Measurements from ENCODE around the gene PSMB3.
"Not testable (repeated sequence)": the region's sequence is repeated elsewhere in the genome, so short reads cannot be mapped to it uniquely, and the experiment has no call there.

PSMB3 gene

DNA sequence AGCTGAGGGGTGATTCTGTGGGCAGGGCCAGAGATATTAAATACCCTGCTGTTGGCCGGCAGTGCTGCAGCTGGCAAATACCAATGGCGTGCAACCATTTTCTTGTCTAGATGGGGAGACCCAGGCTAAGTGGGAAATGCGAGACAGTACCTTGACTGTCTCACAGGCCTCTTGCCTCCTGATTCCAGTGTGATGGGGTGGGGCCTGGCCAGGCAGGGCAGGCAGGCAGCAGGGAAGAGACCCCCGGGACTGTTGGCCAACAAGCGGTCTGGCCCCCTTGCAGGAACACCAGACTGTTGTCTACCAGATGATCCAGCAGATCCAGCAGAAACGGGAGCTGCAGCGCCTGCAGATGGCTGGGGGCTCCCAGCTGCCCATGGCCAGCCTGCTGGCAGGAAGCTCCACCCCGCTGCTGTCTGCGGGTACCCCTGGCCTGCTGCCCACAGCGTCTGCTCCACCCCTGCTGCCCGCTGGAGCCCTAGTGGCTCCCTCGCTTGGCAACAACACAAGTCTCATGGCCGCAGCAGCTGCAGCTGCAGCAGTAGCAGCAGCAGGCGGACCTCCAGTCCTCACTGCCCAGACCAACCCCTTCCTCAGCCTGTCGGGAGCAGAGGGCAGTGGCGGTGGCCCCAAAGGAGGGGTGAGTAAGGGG, 28.1 kb upstream of the PSMB3 start (continued):
- TF ChIP-seq PBX3 (CRISPR knock-in tag; IDR thresholded peaks at IDR 0.05) = no peak

DNA sequence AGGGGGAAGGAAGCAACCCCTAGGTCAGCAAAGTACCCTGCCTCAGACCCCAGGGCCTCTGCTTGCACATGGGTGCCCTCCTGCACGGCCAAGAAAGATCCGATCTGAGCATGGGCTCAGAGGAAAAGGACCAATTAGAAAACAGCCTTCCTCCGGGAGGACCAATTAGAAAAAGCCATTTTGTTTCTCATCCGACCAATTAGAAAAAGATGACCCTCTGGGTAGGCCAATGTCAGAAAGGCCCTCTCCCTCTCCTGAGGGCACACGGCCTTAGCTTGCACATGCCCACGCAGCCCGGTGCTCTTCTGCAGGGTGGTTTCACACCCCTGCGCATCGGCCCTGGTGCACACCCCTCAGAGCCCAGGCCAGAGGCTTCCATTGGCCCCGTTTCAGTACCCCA, 27.5 kb upstream of the PSMB3 start:
- TF ChIP-seq ZNF341 (tag by site-specific recombination; IDR thresholded peaks at IDR 0.05; ENCODE audit: low read depth) = 0 out of 2 replicates have a peak, but pooled peaks have one; percentile 19
- TF ChIP-seq PRDM1 (tag by site-specific recombination; IDR thresholded peaks at IDR 0.05) = no peak
- no peaks in the 10 kb centered on the region for H3K4me1 ChIP-seq (ENCODE audit: control insufficient read depth, insufficient read depth, low read length)
- ChIA-PET POLR2A (no interaction called here), CTCF (interaction anchor here (0.6 to 1.9 kb wide), 2 partner anchors 10 to 36 kb away, joined by 3 to 7 read pairs; no protein-coding TSS in a partner anchor)
- H3K36me3 ChIP-seq (ENCODE audit: control insufficient read depth in 2 of 2, insufficient read depth in 1 of 2, low read length in 2 of 2) = peaks cover 0 to 38% of the 10 kb centered on the region in 2 experiments; a peak in 2 of 3 replicates
- H3K4me3 ChIP-seq (ENCODE audit: low read depth, low read length) = no peak overlapping the region
- H3K27ac ChIP-seq (ENCODE audit: extremely low read depth, low read depth, low read length) = no peak overlapping the region
- H3K9me3 ChIP-seq (ENCODE audit: control insufficient read depth, insufficient read depth, low read depth, low read length) = no peaks in the 10 kb centered on the region

GRCh38 chr17:38726145-38726544, 26.4 kb upstream of the PSMB3 start:
- not testable (repeated sequence) for H3K27ac ChIP-seq (ENCODE audit: extremely low read depth, low read depth, low read length); H3K9me3 ChIP-seq (ENCODE audit: control insufficient read depth, insufficient read depth, low read depth, low read length); H3K4me3 ChIP-seq (ENCODE audit: low read depth, low read length); H3K4me1 ChIP-seq (ENCODE audit: control insufficient read depth, insufficient read depth, low read length)
- H3K36me3 ChIP-seq (ENCODE audit: control insufficient read depth in 2 of 2, insufficient read depth in 1 of 2, low read length in 2 of 2) = peaks cover 0 to 29% of the 10 kb centered on the region in 2 experiments; a peak in 2 of 3 replicates
- POLR2A ChIA-PET = interaction anchor here (1.5 to 3.5 kb wide), 2 partner anchors 8 to 9 kb away, joined by 3 to 23 read pairs; no protein-coding TSS in a partner anchor
- CTCF ChIA-PET = interaction anchor here (1.9 kb wide), 1 partner anchor 9 kb away, joined by 7 read pairs; no protein-coding TSS in a partner anchor
- TF ChIP-seq SP2 (tag by site-specific recombination; IDR thresholded peaks at IDR 0.05) (peak; percentile 4; the same call in 1 of the 2 replicates), SP7 (tag by site-specific recombination; IDR thresholded peaks at IDR 0.05) (0 out of 2 replicates have a peak, but pooled peaks have one; percentile 16), KLF17 (tag by site-specific recombination; IDR thresholded peaks at IDR 0.05) (peak; percentile 89), ZSCAN4 (tag by site-specific recombination; IDR thresholded peaks at IDR 0.05) (peak; percentile 84), KLF1 (tag by site-specific recombination; IDR thresholded peaks at IDR 0.05) (peak; percentile 88), ZFHX2 (tag by site-specific recombination; conservative IDR thresholded peaks at IDR 0.05) (0 out of 2 replicates have a peak, but pooled peaks have one; percentile 10), WT1 (tag by site-specific recombination; IDR thresholded peaks at IDR 0.05) (0 out of 2 replicates have a peak, but pooled peaks have one; percentile 13)
- TF ChIP-seq, protein P1, sequence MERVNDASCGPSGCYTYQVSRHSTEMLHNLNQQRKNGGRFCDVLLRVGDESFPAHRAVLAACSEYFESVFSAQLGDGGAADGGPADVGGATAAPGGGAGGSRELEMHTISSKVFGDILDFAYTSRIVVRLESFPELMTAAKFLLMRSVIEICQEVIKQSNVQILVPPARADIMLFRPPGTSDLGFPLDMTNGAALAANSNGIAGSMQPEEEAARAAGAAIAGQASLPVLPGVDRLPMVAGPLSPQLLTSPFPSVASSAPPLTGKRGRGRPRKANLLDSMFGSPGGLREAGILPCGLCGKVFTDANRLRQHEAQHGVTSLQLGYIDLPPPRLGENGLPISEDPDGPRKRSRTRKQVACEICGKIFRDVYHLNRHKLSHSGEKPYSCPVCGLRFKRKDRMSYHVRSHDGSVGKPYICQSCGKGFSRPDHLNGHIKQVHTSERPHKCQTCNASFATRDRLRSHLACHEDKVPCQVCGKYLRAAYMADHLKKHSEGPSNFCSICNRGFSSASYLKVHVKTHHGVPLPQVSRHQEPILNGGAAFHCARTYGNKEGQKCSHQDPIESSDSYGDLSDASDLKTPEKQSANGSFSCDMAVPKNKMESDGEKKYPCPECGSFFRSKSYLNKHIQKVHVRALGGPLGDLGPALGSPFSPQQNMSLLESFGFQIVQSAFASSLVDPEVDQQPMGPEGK (tag by site-specific recombination; IDR thresholded peaks at IDR 0.05) = 0 out of 2 replicates have a peak, but pooled peaks have one; percentile 22

GRCh38 chr17:38727736-38728135, 24.8 kb upstream of the PSMB3 start:
- POLR2A ChIA-PET = interaction anchor here (0.9 to 3.5 kb wide), 5 partner anchors 9 to 24 kb away, joined by 3 to 23 read pairs (median 5); partner anchors contain the start of gene PSMB3
- no peak for TF ChIP-seq ZNF121 (tag by site-specific recombination; IDR thresholded peaks at IDR 0.05)
- no peak for TF ChIP-seq ZNF664 (tag by site-specific recombination; IDR thresholded peaks at IDR 0.05)
- TF ChIP-seq ZNF548 (tag by site-specific recombination; IDR thresholded peaks at IDR 0.05) = no peak
- no peak for TF ChIP-seq ZNF335 (tag by site-specific recombination; conservative IDR thresholded peaks at IDR 0.05)
- no peak for TF ChIP-seq ZNF221 (tag by site-specific recombination; IDR thresholded peaks at IDR 0.05; ENCODE audit: borderline replicate concordance)
- no peak for TF ChIP-seq ZBTB1 (tag by site-specific recombination; IDR thresholded peaks at IDR 0.05)
- TF ChIP-seq ZNF529 (tag by site-specific recombination; IDR thresholded peaks at IDR 0.05; ENCODE audit: insufficient replicate concordance) = no peak
- no peak for TF ChIP-seq GLIS2 (tag by site-specific recombination; IDR thresholded peaks at IDR 0.05)
- no peak for TF ChIP-seq SALL2 (tag by site-specific recombination; IDR thresholded peaks at IDR 0.05; ENCODE audit: borderline replicate concordance)

More at GRCh38 chr17:38727736-38728135, 24.8 kb upstream of the PSMB3 start:
- H3K27ac ChIP-seq (ENCODE audit: extremely low read depth, low read depth, low read length) = no peak overlapping the region
- peaks cover 6 to 34% of the 10 kb centered on the region in 2 experiments for H3K36me3 ChIP-seq (ENCODE audit: control insufficient read depth in 2 of 2, insufficient read depth in 1 of 2, low read length in 2 of 2)
- no peak overlapping the region for H3K4me3 ChIP-seq (ENCODE audit: low read depth, low read length)
- CTCF ChIA-PET = interaction anchor here (0.6 to 2.8 kb wide), 6 partner anchors 9 to 71 kb away, joined by 3 to 14 read pairs (median 5); no protein-coding TSS in a partner anchor
- H3K4me1 ChIP-seq (ENCODE audit: control insufficient read depth, insufficient read depth, low read length) = peaks cover 5% of the 10 kb centered on the region
- no peaks in the 10 kb centered on the region for H3K9me3 ChIP-seq (ENCODE audit: control insufficient read depth, insufficient read depth, low read depth, low read length)

All from HEK293 (cell line).